OCI-LY7 (cell line): ENCODE measurements around the gene UTS2R.

Source experiments
- CTCF ChIP-seq: fragments of 200-600 bp; sonication (generic); conservative IDR thresholded peaks from 2 replicates; pipeline ENCODE4 v1.5.1; 2014; ENCODE audit warnings: mild to moderate bottlenecking, antibody characterized with exemption, low read length, moderate library complexity, mixed read lengths
- EZH2phosphoT487 ChIP-seq: fragments of 200-600 bp; sonication (generic); IDR thresholded peaks from 2 replicates; pipeline ENCODE4 v1.6.1; 2018; ENCODE audit warnings: low read depth, borderline replicate concordance, mild to moderate bottlenecking, mixed run types, antibody characterized with exemption, low read length, moderate library complexity, mixed read lengths

GRCh38 chr17:82346342-82347300 lies 24.9 kb upstream of the UTS2R start:
- TF ChIP-seq CTCF (no peak), EZH2phosphoT487 (no peak)
